COLO668 (cell line): ENCODE measurements around the gene STK17B.

ENCODE experiments used
- DNase-seq: peaks from one replicate; lab custom pipeline; 2025; ENCODE audit not compliant: unreplicated experiment; lab: John Stamatoyannopoulos, UW

Gene STK17B

DNA sequence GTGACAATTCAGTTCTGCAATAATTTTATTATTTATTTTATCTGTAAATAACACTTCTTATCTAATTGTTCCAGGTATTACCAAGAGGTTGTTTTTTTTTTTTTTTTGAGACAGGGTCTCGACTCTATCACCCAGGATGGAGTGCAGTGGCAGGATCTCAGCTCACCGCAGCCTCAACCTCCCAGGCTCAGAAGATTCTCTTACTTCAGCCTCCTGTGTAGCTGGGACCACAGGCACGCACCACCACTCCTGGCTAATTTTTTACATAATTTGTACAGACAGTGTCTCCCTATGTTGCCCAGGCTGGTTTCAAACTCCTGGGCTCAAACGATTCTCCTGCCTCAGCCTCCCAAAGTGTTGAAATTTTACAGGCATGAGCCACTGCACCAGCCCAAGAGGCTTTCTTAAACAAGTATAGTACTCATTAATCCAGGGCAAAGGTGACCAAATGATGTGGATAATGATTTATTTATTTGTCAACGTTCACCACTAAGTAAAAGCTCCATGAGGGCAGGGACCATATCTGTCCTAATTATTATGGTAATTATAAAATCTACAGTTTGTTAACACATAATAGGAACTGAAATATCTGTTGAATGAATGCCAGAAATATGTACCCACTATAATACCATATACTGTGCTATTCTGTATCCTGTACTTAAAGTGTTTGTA is 12.0 kb downstream of the STK17B start:
- DNase-seq, result no peak

DNA sequence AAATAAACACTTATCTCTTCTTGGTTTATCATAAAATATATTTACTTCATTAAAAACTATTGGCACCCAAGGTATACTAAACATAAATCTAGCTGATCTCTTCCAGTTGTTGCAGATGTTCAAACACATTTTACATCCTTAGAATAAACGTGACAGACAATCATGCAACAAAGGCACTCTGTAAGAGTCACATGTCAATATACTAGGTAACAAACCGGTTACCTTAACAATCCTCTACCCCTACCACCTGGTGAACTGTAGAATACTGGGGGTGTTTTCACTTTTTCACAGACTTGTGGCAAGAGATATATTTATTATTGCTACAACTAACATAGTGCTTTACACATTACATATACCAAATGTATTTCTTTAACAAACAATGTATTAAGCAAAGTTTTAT is 15.8 kb downstream of the STK17B start:
- DNase-seq, result no peak

DNA sequence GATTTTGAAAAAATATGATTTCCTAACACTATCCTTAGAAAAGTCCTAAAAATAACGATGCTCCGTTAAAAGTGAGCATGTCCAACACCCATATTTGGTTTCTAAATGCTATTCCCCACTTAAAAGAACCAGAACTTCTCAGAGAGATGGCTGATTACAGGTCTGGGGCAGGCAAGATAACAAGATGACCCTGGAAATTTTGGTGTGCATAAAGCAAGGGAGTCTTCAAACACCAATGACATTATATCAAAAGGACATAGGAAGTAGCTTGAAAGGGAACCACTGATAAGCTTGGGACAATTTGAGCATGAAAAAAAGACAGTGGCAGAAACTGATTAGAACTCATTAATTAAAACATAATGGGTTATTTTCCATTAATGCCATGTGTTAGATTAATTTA is 17.9 kb downstream of the STK17B start:
- no peak for DNase-seq

DNA sequence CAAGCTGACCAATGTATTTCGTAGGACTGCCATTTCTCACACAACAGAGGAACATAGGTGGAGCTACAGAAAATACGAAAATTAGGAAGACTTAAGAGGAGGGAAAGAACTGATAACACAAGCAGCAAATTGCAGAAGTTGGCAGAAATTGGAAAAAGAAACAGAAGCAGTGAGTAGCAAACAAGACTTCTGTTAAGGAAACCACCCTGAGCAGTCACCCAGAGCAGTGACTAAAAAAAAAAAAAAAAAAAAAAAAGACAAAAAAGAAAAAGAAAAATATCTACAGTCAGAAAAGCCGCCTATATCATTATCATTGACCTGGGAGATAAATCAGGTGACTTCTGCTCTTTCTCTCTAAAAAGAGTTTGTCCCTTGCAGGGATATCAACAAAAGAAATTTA is 21.4 kb downstream of the STK17B start:
- DNase-seq, result no peak

DNA sequence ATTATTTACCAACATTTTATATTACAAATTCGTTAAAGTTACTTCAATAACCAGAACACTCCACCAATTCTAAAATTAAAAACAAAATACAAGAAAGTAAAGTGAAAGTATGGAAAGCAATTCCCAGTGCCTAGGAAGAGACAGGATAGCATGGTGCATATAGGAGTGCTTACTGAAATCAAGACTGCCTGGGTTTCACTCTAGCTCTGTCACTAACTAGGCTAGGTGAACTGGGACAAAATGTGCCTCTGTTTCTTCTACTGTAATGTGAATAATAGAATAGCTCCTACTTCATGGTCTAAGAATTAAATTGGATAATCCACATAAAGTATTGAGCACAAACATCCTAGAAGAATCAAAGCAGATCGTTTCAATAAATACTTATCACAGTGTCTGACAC is 22.6 kb downstream of the STK17B start:
- no peak for DNase-seq

DNA sequence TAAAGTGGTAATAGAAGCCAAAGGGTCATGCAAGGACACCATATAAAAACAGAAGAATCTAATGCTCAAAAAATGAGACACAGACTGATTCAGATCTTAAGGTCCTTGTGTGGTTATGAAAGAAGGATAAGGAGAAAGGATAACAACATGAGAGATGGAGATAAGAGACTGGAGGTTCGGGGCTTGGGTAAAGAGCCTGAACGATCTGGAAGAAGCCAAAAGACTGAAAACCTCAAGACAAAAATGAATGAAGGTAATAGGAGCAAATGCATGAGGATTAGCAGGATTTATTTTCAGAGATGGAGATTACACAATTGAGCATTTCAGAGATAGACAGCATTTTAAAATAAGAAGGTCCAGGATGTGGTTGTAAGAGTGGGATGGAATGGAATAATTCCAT is 26.1 kb downstream of the STK17B start:
- no peak for DNase-seq

DNA sequence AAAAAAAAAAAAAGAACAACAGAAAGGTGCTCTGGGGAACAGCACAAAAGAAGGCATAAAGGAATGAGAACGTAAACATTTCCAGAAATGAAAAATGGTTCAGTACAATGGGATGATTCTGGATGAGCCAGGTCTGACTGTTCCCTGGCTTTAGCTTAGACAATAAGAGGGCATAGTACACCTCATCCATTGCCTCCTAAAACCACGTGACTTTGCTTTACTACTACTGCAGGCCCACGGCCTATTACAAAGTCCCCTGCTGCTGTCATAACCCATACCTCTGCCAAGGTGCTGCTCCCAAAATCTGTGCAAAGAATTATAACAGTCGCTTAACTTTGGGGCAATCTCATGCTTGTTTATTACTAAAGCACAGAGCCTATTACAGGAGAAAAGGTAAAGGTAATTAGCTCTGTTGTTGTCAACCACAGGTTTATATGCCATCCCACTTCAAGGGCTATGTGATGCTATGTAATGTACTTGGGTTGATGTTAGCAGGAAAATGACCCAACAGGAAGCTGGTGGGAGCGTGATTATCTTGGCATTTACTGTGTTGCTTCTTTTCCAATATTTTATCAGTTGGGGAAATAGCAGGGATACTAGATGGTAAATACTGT is 26.8 kb downstream of the STK17B start:
- no peak for DNase-seq

DNA sequence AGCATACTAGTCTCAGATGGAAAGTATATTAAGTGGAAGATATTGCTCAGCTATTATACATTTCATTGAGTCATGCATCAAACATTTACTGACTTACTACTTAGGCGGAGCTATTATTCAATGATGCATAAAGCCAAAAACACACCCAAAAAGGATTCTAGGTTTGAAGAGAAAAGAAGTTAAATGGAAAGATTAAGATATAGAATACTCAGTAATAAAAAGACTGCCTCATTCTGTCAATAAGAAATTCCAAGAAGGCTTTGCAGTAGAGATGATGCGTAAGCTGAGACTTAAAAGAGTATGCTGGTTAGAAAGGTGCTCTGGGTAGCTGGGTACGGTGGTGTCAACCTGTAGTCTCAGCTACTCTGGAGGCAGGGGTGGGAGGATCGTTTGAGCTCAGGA is 27.6 kb downstream of the STK17B start:
- no peak for DNase-seq

DNA sequence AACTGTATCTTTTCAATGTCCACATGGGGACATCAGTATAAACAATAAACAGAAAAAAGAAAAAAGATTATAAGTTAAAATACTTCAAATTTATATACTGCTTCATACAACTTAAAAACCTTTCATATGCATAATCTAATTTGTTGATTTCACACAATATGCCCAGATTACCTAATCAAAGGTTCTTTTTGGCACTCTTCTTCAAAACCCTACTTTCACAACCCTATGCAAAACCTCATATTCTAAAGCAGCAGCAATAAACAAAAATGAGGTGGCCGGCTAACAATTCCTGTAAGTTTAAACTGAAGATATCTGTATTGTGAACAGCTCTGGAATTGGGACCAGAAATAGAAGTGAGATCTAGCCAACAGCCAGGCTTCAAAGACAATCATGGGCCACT is 28.6 kb downstream of the STK17B start:
- DNase-seq, result no peak

DNA sequence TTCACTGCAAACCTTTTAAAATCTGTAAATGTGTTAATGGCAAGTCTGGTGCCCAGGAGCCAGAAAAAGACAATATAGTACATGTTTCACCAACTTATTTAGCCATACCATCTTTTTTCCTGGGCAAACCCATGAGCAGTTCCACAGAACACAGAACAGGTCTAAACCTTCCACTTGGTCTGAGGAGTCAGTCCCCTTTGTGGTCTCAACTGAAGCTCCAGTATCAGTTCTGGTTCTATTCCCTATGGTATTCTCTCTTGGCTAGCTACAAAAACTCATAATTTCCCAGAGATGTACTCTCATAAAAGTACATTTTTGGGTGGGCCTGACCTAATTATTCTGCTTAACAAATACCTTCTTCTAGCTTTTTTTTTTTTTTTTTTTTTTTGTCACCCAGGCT is 31.2 kb downstream of the STK17B start:
- no peak for DNase-seq

DNA sequence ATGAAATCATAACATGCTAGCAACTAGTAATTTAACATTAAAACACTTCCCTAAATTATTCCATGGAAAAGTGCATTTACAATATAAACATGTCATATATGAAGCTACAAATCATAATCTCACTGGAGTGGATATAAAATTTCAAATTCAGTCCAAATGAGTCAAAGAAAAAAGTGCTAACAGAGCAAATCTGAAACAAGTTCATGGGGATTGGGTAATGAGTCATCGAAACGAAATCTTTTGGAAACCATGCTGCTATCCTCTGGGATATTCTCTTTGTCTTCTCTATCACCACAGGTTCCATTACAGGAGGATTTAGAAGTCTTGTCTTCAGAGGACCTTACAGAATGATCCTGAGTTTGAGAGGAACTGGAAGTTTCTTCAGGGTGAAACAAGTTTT is 34.1 kb downstream of the STK17B start:
- no peak for DNase-seq

DNA sequence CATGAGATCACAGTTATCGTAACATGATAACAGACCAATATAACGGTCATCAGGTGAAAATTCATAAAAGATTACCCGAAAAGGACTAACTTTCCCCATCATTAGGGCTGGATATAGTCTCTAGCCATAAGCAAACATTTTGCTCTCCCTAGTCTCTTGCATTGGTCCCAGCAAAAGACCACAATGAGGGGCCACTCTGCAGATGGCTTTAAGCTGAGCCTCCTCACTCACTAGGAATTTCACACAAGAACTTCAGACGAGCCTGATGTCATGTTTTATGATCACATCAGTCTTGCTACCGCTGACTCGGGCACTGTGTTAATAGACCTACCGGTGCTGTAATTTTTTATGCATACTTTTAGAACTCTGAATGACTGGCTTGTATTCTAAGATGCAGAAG is 35.2 kb downstream of the STK17B start:
- DNase-seq, result no peak

DNA sequence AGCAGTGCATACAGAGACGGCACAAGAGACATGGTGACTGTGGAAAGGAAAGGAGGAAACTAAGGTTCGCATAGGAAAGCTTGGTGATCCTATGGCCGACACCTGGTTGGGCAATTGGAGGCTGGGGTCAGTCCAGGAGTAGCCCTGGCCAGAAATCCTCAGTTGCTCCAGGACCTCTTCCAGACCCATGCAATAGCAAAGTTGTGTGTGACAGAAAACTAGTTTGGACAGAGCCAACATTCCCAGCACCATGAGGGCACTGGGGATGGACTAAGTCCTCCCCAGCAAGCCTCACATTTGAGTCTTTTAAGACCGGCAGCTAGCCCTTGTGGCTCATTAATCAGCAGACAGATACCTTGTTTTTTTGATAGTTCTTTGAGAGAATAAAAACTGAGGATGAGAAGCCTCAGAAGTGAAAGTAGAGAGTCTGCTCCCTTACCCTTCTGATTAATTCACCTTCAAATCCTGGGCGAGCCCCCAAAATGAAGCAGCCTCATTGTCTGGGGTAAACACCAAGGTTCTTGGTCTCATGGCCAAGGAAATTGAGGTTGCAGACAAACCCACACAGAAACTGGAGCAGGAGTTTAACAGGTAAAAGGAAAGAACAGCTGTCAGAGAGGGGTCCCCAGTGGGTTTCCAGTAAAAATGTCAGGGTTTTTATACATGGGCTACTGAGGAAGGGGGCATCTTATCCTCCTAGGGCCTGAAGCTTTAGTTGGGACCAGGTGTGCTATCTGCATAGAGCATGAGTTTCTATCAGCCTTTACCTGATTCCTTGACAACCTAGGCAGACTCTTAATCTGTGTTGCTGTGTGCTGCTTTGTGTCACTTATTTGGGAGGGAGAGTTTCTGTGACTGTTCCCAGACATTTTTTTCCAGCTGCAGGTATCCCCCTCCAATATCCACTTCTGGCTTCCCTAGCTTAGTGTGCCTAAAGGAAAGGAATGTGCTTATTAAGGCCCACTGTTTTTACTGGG is 39.1 kb downstream of the STK17B start:
- no peak for DNase-seq

DNA sequence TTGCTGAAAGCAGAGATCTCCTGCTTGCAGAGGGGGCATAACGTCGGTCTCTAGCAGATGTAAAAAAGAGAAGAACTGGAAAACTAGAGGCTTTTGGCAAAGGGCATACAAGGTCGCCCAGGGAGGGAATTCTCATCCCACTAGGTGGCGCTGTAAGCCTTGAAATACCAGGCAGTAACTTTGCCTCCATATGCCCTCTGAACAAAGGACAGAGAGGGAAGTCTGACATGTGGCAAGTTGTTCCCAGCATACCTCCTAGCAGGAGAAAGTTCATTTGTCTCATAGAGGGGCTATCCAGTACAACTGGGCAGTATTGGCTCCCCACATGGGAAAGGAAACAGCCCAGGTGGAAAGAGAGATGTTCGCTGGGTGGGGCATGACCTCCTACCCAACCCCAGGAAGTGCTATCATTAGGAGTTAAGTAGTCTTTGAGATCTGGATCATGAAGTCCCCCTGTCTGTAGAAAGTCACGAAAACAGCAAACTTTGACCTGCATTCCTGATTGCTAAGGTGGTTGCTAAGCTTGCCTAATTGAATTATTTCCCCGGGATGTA is 39.9 kb downstream of the STK17B start:
- DNase-seq, result peak; percentile 7

DNA sequence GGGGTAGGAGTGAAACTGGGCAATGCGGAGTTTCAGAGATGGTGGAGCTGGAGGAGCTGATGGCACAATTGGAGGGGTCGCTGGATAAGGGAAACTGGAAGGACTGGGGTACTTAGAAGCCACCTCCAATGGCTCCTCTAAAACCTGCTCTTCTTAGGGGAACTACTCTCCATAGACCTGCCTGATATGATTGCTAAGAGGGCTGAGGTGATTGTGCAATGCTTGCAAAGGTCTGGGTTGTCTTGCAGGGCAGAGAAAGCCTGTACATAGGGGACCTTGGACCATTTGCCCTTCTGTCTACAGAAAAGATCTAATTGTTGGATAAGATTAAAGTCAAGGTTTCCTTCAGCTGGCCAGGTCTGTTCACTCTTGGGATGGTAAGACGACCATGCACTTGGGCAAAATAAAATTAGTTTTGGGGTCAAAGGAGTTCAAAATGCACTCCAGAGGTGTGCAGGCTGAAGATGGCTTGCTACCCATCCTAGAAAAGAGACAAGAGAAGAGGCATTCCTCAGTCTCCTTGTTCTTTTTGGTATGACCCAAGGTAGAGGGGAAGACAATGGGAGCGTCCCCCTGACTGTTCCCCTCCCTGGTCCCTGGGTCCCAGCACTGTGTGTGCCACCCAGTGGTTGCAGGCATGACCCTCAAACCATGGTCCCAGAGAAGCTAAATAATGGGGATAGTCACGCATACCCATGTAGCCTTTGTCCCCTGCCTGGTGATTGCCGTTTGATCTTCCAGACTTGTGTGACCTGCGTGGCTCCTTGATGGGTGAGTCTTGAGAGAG is 41.1 kb downstream of the STK17B start:
- no peak for DNase-seq

DNA sequence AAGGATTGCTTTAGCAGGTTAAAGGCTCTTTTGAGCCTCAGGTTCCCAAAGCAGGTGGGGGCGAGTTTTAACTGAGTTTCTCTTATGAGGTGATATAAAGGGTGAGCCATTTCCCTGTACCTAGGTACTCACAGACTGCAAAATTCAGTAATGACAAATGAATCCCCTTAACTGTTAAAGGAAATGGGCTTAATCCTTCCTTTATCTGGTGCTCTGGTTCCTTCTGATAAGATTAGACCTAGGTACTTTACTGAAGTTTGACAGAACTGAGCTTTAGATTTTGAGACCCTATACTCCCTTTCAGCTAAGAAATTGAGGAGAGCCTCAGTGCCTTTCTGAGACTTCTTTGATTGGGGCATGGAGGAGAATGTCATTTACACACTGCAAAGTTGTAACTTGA is 42.6 kb downstream of the STK17B start:
- no peak for DNase-seq

DNA sequence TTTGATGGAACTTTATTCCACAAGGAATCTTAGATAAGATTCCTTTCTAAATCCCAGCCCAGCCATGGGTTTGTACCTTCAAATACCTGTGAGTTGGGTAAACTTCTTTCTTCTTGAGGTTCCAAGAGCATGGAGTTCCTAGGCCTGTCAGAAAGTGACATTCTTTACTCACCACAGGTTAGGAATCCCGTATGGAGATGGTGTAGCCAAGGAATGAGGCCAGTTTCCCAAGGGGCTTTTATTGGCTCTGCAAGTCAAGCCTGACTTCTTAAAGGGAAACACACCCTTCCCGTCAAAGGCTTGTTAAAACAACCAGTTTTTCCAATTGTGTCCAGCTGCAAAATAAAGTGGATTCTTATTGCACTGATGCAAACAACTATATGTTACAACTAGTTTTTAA is 45.8 kb downstream of the STK17B start:
- DNase-seq, result no peak

DNA sequence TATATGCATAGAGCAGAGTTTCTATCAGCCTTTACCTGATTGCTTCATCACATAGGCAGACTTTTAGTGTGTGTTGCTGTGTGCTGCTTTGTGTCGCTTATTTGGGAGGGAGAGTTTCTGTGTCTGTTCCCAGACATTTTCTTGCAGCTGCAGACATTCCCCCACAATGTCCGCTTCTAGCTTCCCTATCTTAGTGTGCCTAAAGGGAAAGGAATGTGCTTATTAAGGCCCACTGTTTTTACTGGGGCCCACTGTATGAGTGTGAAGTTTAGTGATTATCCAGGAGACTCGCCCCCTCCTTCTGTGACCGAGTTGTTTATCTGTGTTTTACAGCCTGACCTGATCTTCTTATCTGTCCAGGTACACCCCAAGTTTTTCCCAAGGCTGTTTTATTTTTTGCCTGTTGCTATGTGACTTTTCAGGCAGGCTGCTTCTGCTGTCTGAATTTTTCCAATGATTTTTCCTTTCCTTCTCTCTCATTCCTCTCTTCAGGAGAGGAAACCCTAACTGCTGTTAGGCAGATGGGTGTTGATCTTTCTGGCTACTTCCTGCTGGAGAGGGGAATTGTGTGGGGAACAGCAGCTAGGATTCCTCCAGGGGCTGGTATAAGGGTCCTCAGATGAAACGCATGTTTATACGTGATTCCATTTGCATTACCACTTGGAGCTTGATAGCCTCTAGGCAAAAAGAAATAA is 47.6 kb downstream of the STK17B start:
- DNase-seq, result no peak

DNA sequence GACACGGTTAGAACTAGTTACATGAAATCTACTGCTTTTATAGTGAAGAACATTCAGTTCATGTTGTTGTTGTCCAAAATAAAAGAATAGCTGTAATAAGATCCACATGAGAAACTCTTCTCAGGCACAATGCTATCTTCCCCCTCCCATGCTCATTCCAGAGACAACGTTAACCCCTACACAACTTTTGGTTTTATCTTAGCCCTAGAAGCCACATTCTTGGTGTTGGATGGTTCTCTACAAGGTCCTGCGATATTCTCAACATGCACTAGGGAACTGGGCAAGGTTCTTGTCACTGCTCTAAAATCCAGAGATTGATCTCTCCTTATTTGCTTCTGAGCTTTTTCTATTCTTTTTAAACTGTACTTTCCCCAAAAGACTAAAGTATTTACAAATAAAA is 51.5 kb downstream of the STK17B start:
- no peak for DNase-seq

DNA sequence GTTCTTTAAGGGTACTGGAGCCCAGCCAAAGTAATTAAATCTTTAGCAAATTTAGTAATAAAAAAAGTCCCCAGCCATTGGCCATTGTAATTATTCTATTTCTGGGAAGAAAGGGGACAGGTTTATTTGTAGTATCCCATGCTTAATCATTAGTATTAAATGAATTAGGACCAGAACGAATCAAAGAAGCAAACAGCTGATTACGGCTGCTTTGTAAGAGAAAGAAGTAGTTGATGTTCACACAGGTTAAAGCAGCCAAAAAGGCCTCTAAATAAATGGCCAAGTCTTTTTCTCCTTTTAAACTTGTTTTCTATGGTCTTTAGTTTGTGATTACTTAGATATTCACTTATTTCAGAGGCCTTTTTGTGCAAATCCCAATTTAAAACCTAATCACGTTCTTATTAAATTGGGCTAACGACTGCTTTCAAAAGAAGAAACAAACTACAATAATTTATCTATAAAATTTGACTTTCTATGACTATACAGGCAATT is 54.1 kb downstream of the STK17B start:
- no peak for DNase-seq
